B cell (primary cell): Measurements from ENCODE around the gene PYCARD.

Source experiments
- EZH2 ChIP-seq: IDR thresholded peaks from 2 replicates; pipeline ENCODE4 v1.6.1; 2012; ENCODE audit warnings: borderline replicate concordance, low read depth, mild to moderate bottlenecking, moderate library complexity, low read length; ENCODE audit not compliant: insufficient read depth, poor library complexity, severe bottlenecking
- TF ChIP-seq, protein P1 (sequence below): fragments of 200-600 bp; IDR thresholded peaks from one replicate; pipeline ENCODE4 v1.8.0; 2022; ENCODE audit warnings: antibody characterized with exemption, mild to moderate bottlenecking

DNA sequence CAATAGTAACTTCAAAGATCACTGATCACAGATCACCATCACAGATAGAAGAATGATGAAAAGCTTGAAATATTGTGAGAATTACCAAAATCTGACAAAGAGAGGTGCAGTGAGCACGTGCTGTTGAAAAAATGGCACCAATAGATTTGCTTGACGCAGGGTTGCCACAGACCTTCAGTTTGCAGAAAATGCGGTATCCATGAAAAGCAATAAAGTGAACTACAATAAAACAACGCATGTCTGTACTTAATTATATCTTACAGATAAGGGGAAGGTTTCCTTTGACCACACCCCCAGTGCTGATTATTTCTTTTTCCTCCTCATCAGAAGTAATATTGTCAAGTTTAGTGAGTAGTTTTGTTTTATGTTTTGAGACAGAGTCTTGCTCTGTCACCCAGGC lies 35.5 kb upstream of the PYCARD start:
- TF ChIP-seq, protein P1, sequence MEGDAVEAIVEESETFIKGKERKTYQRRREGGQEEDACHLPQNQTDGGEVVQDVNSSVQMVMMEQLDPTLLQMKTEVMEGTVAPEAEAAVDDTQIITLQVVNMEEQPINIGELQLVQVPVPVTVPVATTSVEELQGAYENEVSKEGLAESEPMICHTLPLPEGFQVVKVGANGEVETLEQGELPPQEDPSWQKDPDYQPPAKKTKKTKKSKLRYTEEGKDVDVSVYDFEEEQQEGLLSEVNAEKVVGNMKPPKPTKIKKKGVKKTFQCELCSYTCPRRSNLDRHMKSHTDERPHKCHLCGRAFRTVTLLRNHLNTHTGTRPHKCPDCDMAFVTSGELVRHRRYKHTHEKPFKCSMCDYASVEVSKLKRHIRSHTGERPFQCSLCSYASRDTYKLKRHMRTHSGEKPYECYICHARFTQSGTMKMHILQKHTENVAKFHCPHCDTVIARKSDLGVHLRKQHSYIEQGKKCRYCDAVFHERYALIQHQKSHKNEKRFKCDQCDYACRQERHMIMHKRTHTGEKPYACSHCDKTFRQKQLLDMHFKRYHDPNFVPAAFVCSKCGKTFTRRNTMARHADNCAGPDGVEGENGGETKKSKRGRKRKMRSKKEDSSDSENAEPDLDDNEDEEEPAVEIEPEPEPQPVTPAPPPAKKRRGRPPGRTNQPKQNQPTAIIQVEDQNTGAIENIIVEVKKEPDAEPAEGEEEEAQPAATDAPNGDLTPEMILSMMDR = no peak
- no peak for TF ChIP-seq EZH2
